ENCODE results near the gene PGLYRP2.

PGLYRP2 gene

GRCh38 chr19:15423130-15423529 is 56.2 kb downstream of the PGLYRP2 start:
- no peak for DNase-seq (ENCODE audit: extremely low read depth, insufficient read length)
- H3K4me3 ChIP-seq (replicated peaks; ENCODE audit: low read depth, low read length) = no peak overlapping the region
- H3K36me3 ChIP-seq (ENCODE audit: control insufficient read depth, insufficient read depth, low read length) = peaks cover 43% of the 10 kb centered on the region

GRCh38 chr19:15422296-15423075 is 56.8 kb downstream of the PGLYRP2 start:
- peaks cover 39% of the 10 kb centered on the region for H3K36me3 ChIP-seq (ENCODE audit: control insufficient read depth, insufficient read depth, low read length)
- H3K27me3 ChIP-seq (replicated peaks; ENCODE audit: control insufficient read depth, insufficient read depth, low read length) = no peaks in the 10 kb centered on the region
- DNase-seq (ENCODE audit: extremely low read depth, insufficient read length) = no peak
- H3K4me3 ChIP-seq (replicated peaks; ENCODE audit: low read depth, low read length) = no peak overlapping the region
- no peak for TF ChIP-seq CTCF (IDR thresholded peaks at IDR 0.05; ENCODE audit: insufficient read depth, low read length, poor library complexity, severe bottlenecking)

More at GRCh38 chr19:15423130-15423529, 56.2 kb downstream of the PGLYRP2 start:
- TF ChIP-seq CTCF (IDR thresholded peaks at IDR 0.05; ENCODE audit: insufficient read depth, low read length, poor library complexity, severe bottlenecking) = no peak
- no peaks in the 10 kb centered on the region for H3K27me3 ChIP-seq (replicated peaks; ENCODE audit: control insufficient read depth, insufficient read depth, low read length)

GRCh38 chr19:15421721-15422260 is 57.5 kb downstream of the PGLYRP2 start:
- Histone ChIP-seq H3K36me3 (ENCODE audit: control insufficient read depth, insufficient read depth, low read length) (peaks cover 33% of the 10 kb centered on the region), H3K27me3 (replicated peaks; ENCODE audit: control insufficient read depth, insufficient read depth, low read length) (no peaks in the 10 kb centered on the region), H3K4me3 (replicated peaks; ENCODE audit: low read depth, low read length) (no peak overlapping the region)
- no peak for DNase-seq (ENCODE audit: extremely low read depth, insufficient read length)
- no peak for TF ChIP-seq CTCF (IDR thresholded peaks at IDR 0.05; ENCODE audit: insufficient read depth, low read length, poor library complexity, severe bottlenecking)

- Histone ChIP-seq H3K36me3 (ENCODE audit: control insufficient read depth, insufficient read depth, low read length) (peaks cover 28% of the 10 kb centered on the region), H3K27me3 (replicated peaks; ENCODE audit: control insufficient read depth, insufficient read depth, low read length) (no peaks in the 10 kb centered on the region), H3K4me3 (replicated peaks; ENCODE audit: low read depth, low read length) (no peak overlapping the region)
- no peak for TF ChIP-seq CTCF (IDR thresholded peaks at IDR 0.05; ENCODE audit: insufficient read depth, low read length, poor library complexity, severe bottlenecking)
- no peak for DNase-seq (ENCODE audit: extremely low read depth, insufficient read length)
These were observed 58.1 kb downstream of the PGLYRP2 start for GRCh38 chr19:15421136-15421695.

GRCh38 chr19:15419413-15420025 is 59.8 kb downstream of the PGLYRP2 start:
- peak overlapping the region; percentile 34 for H3K4me3 ChIP-seq (replicated peaks; ENCODE audit: low read depth, low read length)

More at GRCh38 chr19:15419413-15420025, 59.8 kb downstream of the PGLYRP2 start:
- H3K27me3 ChIP-seq (replicated peaks; ENCODE audit: control insufficient read depth, insufficient read depth, low read length) = no peaks in the 10 kb centered on the region
- H3K36me3 ChIP-seq (ENCODE audit: control insufficient read depth, insufficient read depth, low read length) = peaks cover 19% of the 10 kb centered on the region
- no peak for TF ChIP-seq CTCF (IDR thresholded peaks at IDR 0.05; ENCODE audit: insufficient read depth, low read length, poor library complexity, severe bottlenecking)
- no peak for DNase-seq (ENCODE audit: extremely low read depth, insufficient read length)

Data from GM06990 (cell line).